Nephron (organoid): ENCODE data around the gene KAZN.

Experiments used
- H3K27ac Mint-ChIP-seq, 3 experiments: 2 replicates each; pipeline ENCODE4 v1.8.0; 2020; ENCODE audit warnings: mixed read lengths in 3 of 3, mild to moderate bottlenecking in 2 of 3, moderate library complexity in 1 of 3
- H3K27me3 Mint-ChIP-seq: 2 replicates; pipeline ENCODE4 v1.8.0; 2021; ENCODE audit warnings: low read depth, mild to moderate bottlenecking, moderate library complexity, mixed read lengths
- H3K36me3 Mint-ChIP-seq: 2 replicates; pipeline ENCODE4 v1.8.0; 2020; ENCODE audit warnings: low read depth, mixed read lengths
- H3K4me1 Mint-ChIP-seq: 2 replicates; pipeline ENCODE4 v1.8.0; 2020; ENCODE audit warnings: mixed read lengths
- H3K4me3 Mint-ChIP-seq, 3 experiments: 2 replicates each; pipeline ENCODE4 v1.8.0; 2020; ENCODE audit warnings: mild to moderate bottlenecking in 3 of 3, mixed read lengths in 3 of 3, moderate library complexity in 2 of 3
- H3K9me3 Mint-ChIP-seq: 2 replicates; pipeline ENCODE4 v1.8.0; 2020; ENCODE audit warnings: mixed read lengths
- CTCF ChIP-seq, 3 experiments: fragments of 200-600 bp; sonication (generic); IDR thresholded peaks; one replicate each; pipeline ENCODE4 v1.5.0; 2021; ENCODE audit warnings: antibody characterized with exemption in 3 of 3; ENCODE audit not compliant: unreplicated experiment in 3 of 3

KAZN gene

GRCh38 chr1:14698314-14698713, 99.8 kb downstream of the KAZN start:
- peaks cover 18% of the 10 kb centered on the region for H3K36me3 Mint-ChIP-seq
- H3K9me3 Mint-ChIP-seq, result peaks cover 3% of the 10 kb centered on the region
- peaks cover 29% of the 10 kb centered on the region for H3K4me1 Mint-ChIP-seq
- peak overlapping the region in 1 of 3 experiments; percentile 86 for H3K27ac Mint-ChIP-seq
- no peaks in the 10 kb centered on the region for H3K27me3 Mint-ChIP-seq
- TF ChIP-seq CTCF (IDR thresholded peaks at IDR 0.05; ENCODE audit: unreplicated experiment in 3 of 3), result no peak
- no peak overlapping the region for H3K4me3 Mint-ChIP-seq

GRCh38 chr1:14699620-14700019, 101.1 kb downstream of the KAZN start:
- H3K9me3 Mint-ChIP-seq, result peaks cover 3% of the 10 kb centered on the region
- H3K27me3 Mint-ChIP-seq, result no peaks in the 10 kb centered on the region
- peaks cover 16% of the 10 kb centered on the region for H3K4me1 Mint-ChIP-seq
- peaks cover 22% of the 10 kb centered on the region for H3K36me3 Mint-ChIP-seq
- no peak for TF ChIP-seq CTCF (IDR thresholded peaks at IDR 0.05; ENCODE audit: unreplicated experiment in 3 of 3)
- peak overlapping the region; percentile 21 to 72 (median 38) for H3K27ac Mint-ChIP-seq
- no peak overlapping the region for H3K4me3 Mint-ChIP-seq

- no peak overlapping the region for H3K27ac Mint-ChIP-seq
- no peak overlapping the region for H3K4me3 Mint-ChIP-seq
- TF ChIP-seq CTCF (IDR thresholded peaks at IDR 0.05; ENCODE audit: unreplicated experiment in 3 of 3), result no peak
- H3K27me3 Mint-ChIP-seq, result peaks cover 3% of the 10 kb centered on the region
- peaks cover 48% of the 10 kb centered on the region for H3K36me3 Mint-ChIP-seq
- peaks cover 6% of the 10 kb centered on the region for H3K4me1 Mint-ChIP-seq
- H3K9me3 Mint-ChIP-seq, result peaks cover 10% of the 10 kb centered on the region
Measured at GRCh38 chr1:14704846-14705245, 106.4 kb downstream of the KAZN start.

- Mint-ChIP-seq H3K4me3 (no peak overlapping the region), H3K36me3 (peaks cover 54% of the 10 kb centered on the region), H3K4me1 (peaks cover under 1% of the 10 kb centered on the region), H3K27me3 (peaks cover 7% of the 10 kb centered on the region), H3K27ac (no peak overlapping the region), H3K9me3 (peaks cover 10% of the 10 kb centered on the region)
- no peak for TF ChIP-seq CTCF (IDR thresholded peaks at IDR 0.05; ENCODE audit: unreplicated experiment in 3 of 3)
Measured at GRCh38 chr1:14705824-14706223, 107.3 kb downstream of the KAZN start.

- H3K4me3 Mint-ChIP-seq, result no peak overlapping the region
Measured at GRCh38 chr1:14706631-14707030, 108.1 kb downstream of the KAZN start.

More at GRCh38 chr1:14706631-14707030, 108.1 kb downstream of the KAZN start:
- H3K9me3 Mint-ChIP-seq, result peaks cover 10% of the 10 kb centered on the region
- TF ChIP-seq CTCF (IDR thresholded peaks at IDR 0.05; ENCODE audit: unreplicated experiment in 3 of 3), result no peak
- no peak overlapping the region for H3K27ac Mint-ChIP-seq
- peaks cover 7% of the 10 kb centered on the region for H3K27me3 Mint-ChIP-seq
- H3K4me1 Mint-ChIP-seq, result no peaks in the 10 kb centered on the region
- peaks cover 54% of the 10 kb centered on the region for H3K36me3 Mint-ChIP-seq
